H1 (cell line): Measurements from ENCODE around the gene RAMP3. TPM values are rescaled to one million over a fixed set of nuclear protein-coding genes. Genes with fewer than 3 reads are reported as not detected.

Experiments used
- CTCF ChIA-PET: fragments of 300-600 bp; sonication (Branson Sonifier 250); formaldehyde crosslinking; loops from one replicate; lab custom pipeline; 2021; ENCODE audit not compliant: partially characterized antibody; lab: Charles Lee
- POLR2A ChIA-PET: fragments of 300-600 bp; sonication (Branson Sonifier 250); formaldehyde crosslinking; loops from one replicate; lab custom pipeline; 2021; ENCODE audit warnings: inconsistent platforms; ENCODE audit not compliant: partially characterized antibody; lab: Charles Lee
- DNase-seq, 2 experiments: peaks; one replicate each; pipeline versions ENCODE4 v3.0.0 to v3.0.0-alpha.2; 2010 to 2022; ENCODE audit warnings: low spot score in 2 of 2, low read depth in 1 of 2, mixed read lengths in 1 of 2
- FAIRE-seq: peaks from 2 replicates; lab custom pipeline; 2011; peaks lifted over from hg19 to GRCh38; lab: Jason Lieb, UNC
- H2AFZ ChIP-seq: 2 replicates; pipeline ENCODE4 v1.8.1; 2012; ENCODE audit warnings: low read length, inconsistent platforms
- H2AK5ac ChIP-seq: 2 replicates; pipeline ENCODE4 v1.6.1; 2013; ENCODE audit warnings: low read depth, low read length
- H2BK120ac ChIP-seq: replicated peaks from 2 replicates; pipeline ENCODE3; 2013; ENCODE audit warnings: low read depth, low read length, inconsistent platforms
- H2BK12ac ChIP-seq: 2 replicates; pipeline ENCODE4 v1.6.1; 2013; ENCODE audit warnings: low read depth, low read length
- H2BK15ac ChIP-seq: 2 replicates; pipeline ENCODE4 v1.6.1; 2013; ENCODE audit warnings: low read length
- H2BK20ac ChIP-seq: 2 replicates; pipeline ENCODE4 v1.6.1; 2013; ENCODE audit warnings: low read length
- H2BK5ac ChIP-seq: 2 replicates; pipeline ENCODE4 v1.6.1; 2013; ENCODE audit warnings: low read depth, low read length
- H3K14ac ChIP-seq: 2 replicates; pipeline ENCODE4 v1.6.1; 2013; ENCODE audit warnings: inconsistent platforms; ENCODE audit not compliant: insufficient read length
- H3K18ac ChIP-seq: 2 replicates; pipeline ENCODE4 v1.6.1; 2013; ENCODE audit warnings: low read length; ENCODE audit errors: extremely low read depth
- H3K23ac ChIP-seq: 2 replicates; pipeline ENCODE4 v1.6.1; 2013; ENCODE audit warnings: inconsistent platforms; ENCODE audit not compliant: insufficient read length
- H3K23me2 ChIP-seq: 2 replicates; pipeline ENCODE4 v1.6.1; 2013; ENCODE audit warnings: low read depth, low read length
- H3K27ac ChIP-seq: 2 replicates; pipeline ENCODE4 v1.6.1; 2011; ENCODE audit warnings: low read depth, low read length, inconsistent platforms
- H3K27me3 ChIP-seq, 4 experiments: replicated peaks in 1 of 4; 1 replicate in 1 of 4; 2 replicates in 3 of 4; pipeline versions ENCODE4 v1.6.1 to v1.8.1; 2011 to 2013; ENCODE audit warnings: low read length in 3 of 4, mild to moderate bottlenecking in 3 of 4, inconsistent platforms in 2 of 4, mixed read lengths in 2 of 4, moderate library complexity in 1 of 4; ENCODE audit not compliant: control insufficient read depth in 3 of 4, insufficient read depth in 3 of 4; ENCODE audit errors: extremely low read depth in 1 of 4
- H3K36me3 ChIP-seq, 4 experiments: 2 replicates each; pipeline versions ENCODE4 v1.6.1 to v1.8.1; 2011 to 2013; ENCODE audit warnings: mild to moderate bottlenecking in 4 of 4, low read length in 3 of 4, moderate library complexity in 2 of 4, control low read depth in 1 of 4, inconsistent platforms in 1 of 4; ENCODE audit not compliant: insufficient read depth in 4 of 4, control insufficient read depth in 2 of 4
- H3K4ac ChIP-seq: replicated peaks from 2 replicates; pipeline ENCODE3; 2013; ENCODE audit warnings: low read length, low read depth, mixed read lengths, inconsistent platforms; ENCODE audit not compliant: insufficient read length
- H3K4me1 ChIP-seq, 4 experiments: replicated peaks in 1 of 4; 1 replicate in 1 of 4; 2 replicates in 3 of 4; pipeline versions ENCODE4 v1.6.1 to v1.8.1; 2011 to 2013; ENCODE audit warnings: low read length in 3 of 4, inconsistent platforms in 2 of 4, mixed read lengths in 1 of 4; ENCODE audit not compliant: insufficient read depth in 4 of 4, control insufficient read depth in 3 of 4
- H3K4me2 ChIP-seq, 2 experiments: 2 replicates each; pipeline versions ENCODE4 v1.6.1 to v1.8.1; 2011 to 2013; ENCODE audit warnings: low read depth in 2 of 2, low read length in 2 of 2, control low read depth in 1 of 2, inconsistent platforms in 1 of 2, mild to moderate bottlenecking in 1 of 2; ENCODE audit not compliant: insufficient read depth in 1 of 2
- H3K4me3 ChIP-seq, 4 experiments: fragments of 200-600, 300-600 bp in 1 of 4; sonication (generic), shearing (Covaris generic), sonication (Bioruptor Twin) in 1 of 4; 2 replicates each; pipeline versions ENCODE4 v1.5.1 to v1.8.1; 2011 to 2016; ENCODE audit warnings: low read length in 4 of 4, low read depth in 3 of 4, control low read depth in 2 of 4, inconsistent platforms in 2 of 4, mild to moderate bottlenecking in 2 of 4, mixed read lengths in 1 of 4, moderate library complexity in 1 of 4; ENCODE audit not compliant: insufficient read depth in 2 of 4; ENCODE audit errors: extremely low read depth in 1 of 4
- H3K56ac ChIP-seq: replicated peaks from 2 replicates; pipeline ENCODE3; 2013; ENCODE audit warnings: low read depth, mild to moderate bottlenecking, mixed read lengths, low read length, inconsistent platforms; ENCODE audit not compliant: insufficient read length
- H3K79me1 ChIP-seq: 2 replicates; pipeline ENCODE4 v1.6.1; 2013; ENCODE audit warnings: low read depth, low read length, control low read depth
- H3K79me2 ChIP-seq, 2 experiments: 2 replicates each; pipeline versions ENCODE4 v1.6.1 to v1.8.1; 2012 to 2013; ENCODE audit warnings: low read length in 2 of 2, mild to moderate bottlenecking in 2 of 2, inconsistent platforms in 1 of 2; ENCODE audit not compliant: insufficient read depth in 2 of 2, control insufficient read depth in 1 of 2
- H3K9ac ChIP-seq, 4 experiments: replicated peaks in 1 of 4; 1 replicate in 1 of 4; 2 replicates in 3 of 4; pipeline versions ENCODE4 v1.6.1 to v1.8.1; 2011 to 2013; ENCODE audit warnings: low read depth in 3 of 4, low read length in 3 of 4, control low read depth in 2 of 4, mild to moderate bottlenecking in 2 of 4, moderate library complexity in 2 of 4, inconsistent platforms in 1 of 4; ENCODE audit errors: extremely low read depth in 1 of 4
- H3K9me3 ChIP-seq, 2 experiments: 2 replicates each; pipeline versions ENCODE4 v1.6.1 to v1.8.1; 2012 to 2013; ENCODE audit warnings: mild to moderate bottlenecking in 2 of 2, moderate library complexity in 2 of 2, control low read depth in 1 of 2, inconsistent platforms in 1 of 2, low read depth in 1 of 2, low read length in 1 of 2, mixed read lengths in 1 of 2; ENCODE audit not compliant: insufficient read depth in 2 of 2
- H4K20me1 ChIP-seq, 2 experiments: replicated peaks in 1 of 2; 2 replicates each; pipeline versions ENCODE3 to v1.8.1; 2011 to 2013; ENCODE audit warnings: inconsistent platforms in 2 of 2, low read length in 2 of 2, mild to moderate bottlenecking in 1 of 2; ENCODE audit not compliant: insufficient read depth in 2 of 2, control insufficient read depth in 1 of 2
- H4K5ac ChIP-seq: 2 replicates; pipeline ENCODE4 v1.6.1; 2013; ENCODE audit warnings: low read length, low read depth, mixed read lengths, inconsistent platforms; ENCODE audit not compliant: insufficient read length
- H4K8ac ChIP-seq: 2 replicates; pipeline ENCODE4 v1.8.0; 2013; ENCODE audit warnings: mild to moderate bottlenecking, moderate library complexity, low read length, inconsistent platforms; ENCODE audit not compliant: insufficient read depth; ENCODE audit errors: extremely low read depth
- H4K91ac ChIP-seq: replicated peaks from 2 replicates; pipeline ENCODE3; 2013; ENCODE audit warnings: low read length, mixed read lengths, inconsistent platforms; ENCODE audit not compliant: insufficient read length
- ASH2L ChIP-seq: fragments of 200-600, 300-600 bp; sonication (generic); IDR thresholded peaks from one replicate; pipeline ENCODE4 v1.7.1; 2017; ENCODE audit warnings: low read length
- BACH1 ChIP-seq: IDR thresholded peaks from 2 replicates; pipeline ENCODE4 v1.6.1; 2012; ENCODE audit warnings: low read length, improper control_type of control experiment
- CHD2 ChIP-seq: IDR thresholded peaks from 2 replicates; pipeline ENCODE4 v1.6.1; 2012; ENCODE audit warnings: low read length, improper control_type of control experiment
- KDM1A ChIP-seq: fragments of 200-600, 300-600 bp; sonication (generic); IDR thresholded peaks from 2 replicates; pipeline ENCODE4 v1.7.1; 2016; ENCODE audit warnings: mild to moderate bottlenecking, low read length, borderline replicate concordance
- KDM5A ChIP-seq: fragments of 200-600 bp; IDR thresholded peaks from 2 replicates; pipeline ENCODE4 v1.7.1; 2012; ENCODE audit warnings: mild to moderate bottlenecking, low read length, inconsistent platforms, mixed read lengths
- NANOG ChIP-seq: IDR thresholded peaks from 2 replicates; pipeline ENCODE4 v1.6.1; 2011; ENCODE audit warnings: low read length, low read depth, mild to moderate bottlenecking, inconsistent platforms; ENCODE audit not compliant: insufficient read depth, poor library complexity, severe bottlenecking
- POLR2AphosphoS5 ChIP-seq: IDR thresholded peaks from 2 replicates; pipeline ENCODE4 v1.6.1; 2011; ENCODE audit warnings: low read depth, low read length
- RXRA ChIP-seq: IDR thresholded peaks from 2 replicates; pipeline ENCODE4 v1.6.1; 2011; ENCODE audit warnings: low read depth, mild to moderate bottlenecking, low read length, moderate library complexity; ENCODE audit not compliant: insufficient read depth
- TCF12 ChIP-seq: IDR thresholded peaks from 2 replicates; pipeline ENCODE4 v1.6.1; 2011; ENCODE audit warnings: low read depth, mild to moderate bottlenecking, low read length
- ZNF274 ChIP-seq: IDR thresholded peaks from 2 replicates; pipeline ENCODE4 v1.7.0; 2012; ENCODE audit warnings: low read length, borderline replicate concordance; ENCODE audit errors: extremely low read depth
- WGBS, 2 experiments: shearing (Covaris generic) in 1 of 2; methylation state at CpG; one replicate each; pipeline versions ENCODE4 v1.1.6 to v1.1.7; 2013 to 2015; ENCODE audit warnings: low lambda C conversion rate in 2 of 2, mixed read lengths in 2 of 2, inconsistent platforms in 1 of 2, low coverage in 1 of 2, missing lambda C conversion rate in 1 of 2; ENCODE audit not compliant: insufficient replicate concordance in 2 of 2, insufficient coverage in 1 of 2, insufficient read length in 1 of 2; ENCODE audit errors: extremely low coverage in 1 of 2, missing lambda C conversion rate in 1 of 2; 5-methylcytosine and 5-hydroxymethylcytosine counted together
- polyA plus RNA-seq, 7 experiments: library from polyadenylated mRNA; depleted of rRNA in 3 of 7; stranded (reverse) in 5 of 7; unstranded in 2 of 7; fragments of >200 nt in 5 of 7; fragments of 200-250 nt in 2 of 7; gene quantifications; 1 replicate in 5 of 7; 2 replicates in 1 of 7; 4 replicates in 1 of 7; pipeline versions ENCODE4 v1.2.1 to v1.2.3, GENCODE V29; 2011 to 2013; ENCODE audit warnings: missing spikeins in 2 of 7, mixed read lengths in 2 of 7
- total RNA-seq: library from RNA; stranded (reverse); fragmentation: NEBNext Ultra II Directional; extraction: Animal tissue kit (Norgen Biotek cat#: 25700); gene quantifications from 2 replicates; pipeline ENCODE4 v1.2.1, GENCODE V29; 2021
- TF ChIP-seq, protein P1 (sequence below): IDR thresholded peaks from 2 replicates; pipeline ENCODE4 v1.6.1; 2012; ENCODE audit warnings: low read length, inconsistent platforms

The RAMP3 gene
- total and polyA plus RNA-seq, 2 of the 8 experiments (the other 6 are each of a cell fraction or from before 2014, with no cell fraction given): 0.88 to 0.98 TPM

DNA sequence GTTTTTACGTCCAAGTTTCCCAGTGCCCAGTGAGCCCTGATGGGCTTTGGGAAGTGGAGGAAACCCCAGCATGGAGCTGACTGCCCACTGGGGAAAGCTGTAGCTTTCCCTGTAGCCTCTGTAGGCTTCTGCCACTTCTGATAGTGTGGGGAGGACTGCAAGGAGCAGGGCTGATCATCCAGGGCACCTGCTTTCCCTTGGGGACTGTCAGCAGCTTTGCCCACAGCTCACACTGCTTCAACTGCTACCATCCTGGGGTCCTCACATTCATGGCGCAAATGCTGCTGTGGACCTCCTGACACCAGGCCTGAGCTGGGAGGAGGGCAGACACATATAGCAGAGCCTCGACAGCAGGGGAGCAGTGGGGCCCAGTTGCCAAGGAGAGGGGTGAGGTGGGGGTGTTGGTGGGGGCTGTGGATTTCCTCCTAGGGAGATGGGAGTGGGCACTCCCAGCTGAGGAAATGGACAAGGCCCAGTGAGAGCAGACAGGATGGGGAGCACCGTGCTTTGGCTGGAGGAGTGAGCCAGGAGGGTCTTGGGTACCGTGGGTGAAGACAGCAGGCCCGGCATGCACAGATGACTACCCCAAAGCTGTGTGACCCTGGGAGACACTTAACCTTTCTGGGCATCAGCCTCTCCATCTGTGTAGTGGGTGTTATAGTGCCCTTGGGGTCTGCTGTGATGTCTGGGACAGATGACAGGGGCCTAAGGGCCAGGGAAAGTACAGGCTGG is 16.2 kb downstream of the RAMP3 start:
- Histone ChIP-seq H3K4me2 (no peak overlapping the region), H3K79me2 (no peaks in the 10 kb centered on the region), H3K27me3 (no peaks in the 10 kb centered on the region), H4K5ac (no peak overlapping the region), H3K23me2 (no peaks in the 10 kb centered on the region; the same call in 1 of the 2 replicates), H3K4me1 (no peaks in the 10 kb centered on the region; a peak in 1 of 7 replicates), H3K9me3 (no peaks in the 10 kb centered on the region), H2AK5ac (no peak overlapping the region), H3K79me1 (no peaks in the 10 kb centered on the region), H3K18ac (no peak overlapping the region), H3K14ac (no peak overlapping the region), H3K27ac (no peak overlapping the region), H2BK20ac (no peak overlapping the region), H2AFZ (no peak overlapping the region), H4K20me1 (no peaks in the 10 kb centered on the region), H2BK5ac (no peak overlapping the region), H4K8ac (no peak overlapping the region), H3K36me3 (no peaks in the 10 kb centered on the region), H4K91ac (no peak overlapping the region), H2BK12ac (no peak overlapping the region), H2BK15ac (no peak overlapping the region), H3K9ac (no peak overlapping the region), H3K23ac (no peak overlapping the region), H3K4ac (no peak overlapping the region), H3K56ac (no peak overlapping the region), H2BK120ac (no peak overlapping the region), H3K4me3 (no peak overlapping the region)
- POLR2A ChIA-PET: no interaction called here
- no peak for DNase-seq
- CTCF ChIA-PET: interaction anchor here (0.8 to 2.4 kb wide), 4 partner anchors 10 to 86 kb away, joined by 3 to 11 read pairs (median 6); no protein-coding TSS in a partner anchor
- no peak for FAIRE-seq
- whole genome bisulfite sequencing, 2 experiments: 88% methylated on average over 6 of the region's 6 CpGs; no CpG with 5 or more reads in 1 of the 2 experiments
- TF ChIP-seq TCF12 (no peak), ZNF274 (no peak), NANOG (no peak), ASH2L (no peak), RXRA (no peak), KDM5A (no peak), BACH1 (no peak), POLR2AphosphoS5 (no peak), CHD2 (no peak), KDM1A (no peak)
- TF ChIP-seq, protein P1, sequence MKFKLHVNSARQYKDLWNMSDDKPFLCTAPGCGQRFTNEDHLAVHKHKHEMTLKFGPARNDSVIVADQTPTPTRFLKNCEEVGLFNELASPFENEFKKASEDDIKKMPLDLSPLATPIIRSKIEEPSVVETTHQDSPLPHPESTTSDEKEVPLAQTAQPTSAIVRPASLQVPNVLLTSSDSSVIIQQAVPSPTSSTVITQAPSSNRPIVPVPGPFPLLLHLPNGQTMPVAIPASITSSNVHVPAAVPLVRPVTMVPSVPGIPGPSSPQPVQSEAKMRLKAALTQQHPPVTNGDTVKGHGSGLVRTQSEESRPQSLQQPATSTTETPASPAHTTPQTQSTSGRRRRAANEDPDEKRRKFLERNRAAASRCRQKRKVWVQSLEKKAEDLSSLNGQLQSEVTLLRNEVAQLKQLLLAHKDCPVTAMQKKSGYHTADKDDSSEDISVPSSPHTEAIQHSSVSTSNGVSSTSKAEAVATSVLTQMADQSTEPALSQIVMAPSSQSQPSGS: no peak
